Ishikawa (cell line): Measurements from ENCODE around the gene MAS1.

ENCODE experiments used
- EP300 ChIP-seq: IDR thresholded peaks from 2 replicates; pipeline ENCODE4 v1.6.1; 2012; ENCODE audit warnings: borderline replicate concordance
- RAD21 ChIP-seq: IDR thresholded peaks from 2 replicates; pipeline ENCODE4 v1.6.1; 2012; ENCODE audit warnings: low read depth
- YY1 ChIP-seq: IDR thresholded peaks from 2 replicates; pipeline ENCODE4 v1.6.1; 2012; ENCODE audit warnings: low read depth
- ZBTB7A ChIP-seq: IDR thresholded peaks from 2 replicates; pipeline ENCODE4 v1.6.1; 2012; ENCODE audit warnings: low read depth
- TF ChIP-seq, protein P1 (sequence below): IDR thresholded peaks from 2 replicates; pipeline ENCODE4 v1.6.1; 2012; ENCODE audit warnings: low read depth, mild to moderate bottlenecking

DNA sequence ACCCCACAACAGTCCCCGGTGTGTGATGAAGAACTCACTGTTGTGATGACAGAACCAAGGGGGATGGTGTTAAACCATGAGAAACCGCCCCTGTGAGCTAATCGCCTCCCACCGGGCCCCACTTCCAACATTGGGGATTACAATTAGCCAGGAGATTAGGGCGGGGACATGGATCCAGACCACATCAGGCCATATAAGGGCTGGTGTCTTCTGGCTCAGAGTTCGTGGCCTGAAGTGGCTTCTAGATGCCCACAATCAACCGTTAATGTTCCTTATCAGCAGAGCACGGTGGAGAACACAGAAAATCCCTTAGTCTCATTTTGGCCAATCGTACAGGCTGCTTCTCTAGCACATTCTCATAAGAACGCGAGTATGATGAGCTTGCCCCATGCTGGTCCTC is 10.9 kb upstream of the MAS1 start:
- TF ChIP-seq EP300 (no peak), YY1 (no peak), ZBTB7A (no peak), RAD21 (no peak)
- TF ChIP-seq, protein P1, sequence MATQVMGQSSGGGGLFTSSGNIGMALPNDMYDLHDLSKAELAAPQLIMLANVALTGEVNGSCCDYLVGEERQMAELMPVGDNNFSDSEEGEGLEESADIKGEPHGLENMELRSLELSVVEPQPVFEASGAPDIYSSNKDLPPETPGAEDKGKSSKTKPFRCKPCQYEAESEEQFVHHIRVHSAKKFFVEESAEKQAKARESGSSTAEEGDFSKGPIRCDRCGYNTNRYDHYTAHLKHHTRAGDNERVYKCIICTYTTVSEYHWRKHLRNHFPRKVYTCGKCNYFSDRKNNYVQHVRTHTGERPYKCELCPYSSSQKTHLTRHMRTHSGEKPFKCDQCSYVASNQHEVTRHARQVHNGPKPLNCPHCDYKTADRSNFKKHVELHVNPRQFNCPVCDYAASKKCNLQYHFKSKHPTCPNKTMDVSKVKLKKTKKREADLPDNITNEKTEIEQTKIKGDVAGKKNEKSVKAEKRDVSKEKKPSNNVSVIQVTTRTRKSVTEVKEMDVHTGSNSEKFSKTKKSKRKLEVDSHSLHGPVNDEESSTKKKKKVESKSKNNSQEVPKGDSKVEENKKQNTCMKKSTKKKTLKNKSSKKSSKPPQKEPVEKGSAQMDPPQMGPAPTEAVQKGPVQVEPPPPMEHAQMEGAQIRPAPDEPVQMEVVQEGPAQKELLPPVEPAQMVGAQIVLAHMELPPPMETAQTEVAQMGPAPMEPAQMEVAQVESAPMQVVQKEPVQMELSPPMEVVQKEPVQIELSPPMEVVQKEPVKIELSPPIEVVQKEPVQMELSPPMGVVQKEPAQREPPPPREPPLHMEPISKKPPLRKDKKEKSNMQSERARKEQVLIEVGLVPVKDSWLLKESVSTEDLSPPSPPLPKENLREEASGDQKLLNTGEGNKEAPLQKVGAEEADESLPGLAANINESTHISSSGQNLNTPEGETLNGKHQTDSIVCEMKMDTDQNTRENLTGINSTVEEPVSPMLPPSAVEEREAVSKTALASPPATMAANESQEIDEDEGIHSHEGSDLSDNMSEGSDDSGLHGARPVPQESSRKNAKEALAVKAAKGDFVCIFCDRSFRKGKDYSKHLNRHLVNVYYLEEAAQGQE = no peak
